HL-60 (cell line): ENCODE results near the gene GH1.

Source experiments
- CTCF ChIP-seq: IDR thresholded peaks from one replicate; pipeline ENCODE4 v1.5.1; 2011; ENCODE audit warnings: low read length, control low read depth, inconsistent platforms; ENCODE audit not compliant: insufficient read depth
- GABPA ChIP-seq: IDR thresholded peaks from 2 replicates; pipeline ENCODE4 v1.6.1; 2012; ENCODE audit warnings: low read depth
- POLR2AphosphoS5 ChIP-seq: IDR thresholded peaks from 2 replicates; pipeline ENCODE4 v1.6.1; 2012; ENCODE audit warnings: low read depth
- SPI1 ChIP-seq: IDR thresholded peaks from 2 replicates; pipeline ENCODE4 v1.6.1; 2012; ENCODE audit warnings: low read depth, mild to moderate bottlenecking, borderline replicate concordance
- TF ChIP-seq, protein P1 (sequence below): IDR thresholded peaks from 2 replicates; pipeline ENCODE4 v1.6.1; 2012; ENCODE audit warnings: low read depth; ENCODE audit not compliant: insufficient replicate concordance

DNA sequence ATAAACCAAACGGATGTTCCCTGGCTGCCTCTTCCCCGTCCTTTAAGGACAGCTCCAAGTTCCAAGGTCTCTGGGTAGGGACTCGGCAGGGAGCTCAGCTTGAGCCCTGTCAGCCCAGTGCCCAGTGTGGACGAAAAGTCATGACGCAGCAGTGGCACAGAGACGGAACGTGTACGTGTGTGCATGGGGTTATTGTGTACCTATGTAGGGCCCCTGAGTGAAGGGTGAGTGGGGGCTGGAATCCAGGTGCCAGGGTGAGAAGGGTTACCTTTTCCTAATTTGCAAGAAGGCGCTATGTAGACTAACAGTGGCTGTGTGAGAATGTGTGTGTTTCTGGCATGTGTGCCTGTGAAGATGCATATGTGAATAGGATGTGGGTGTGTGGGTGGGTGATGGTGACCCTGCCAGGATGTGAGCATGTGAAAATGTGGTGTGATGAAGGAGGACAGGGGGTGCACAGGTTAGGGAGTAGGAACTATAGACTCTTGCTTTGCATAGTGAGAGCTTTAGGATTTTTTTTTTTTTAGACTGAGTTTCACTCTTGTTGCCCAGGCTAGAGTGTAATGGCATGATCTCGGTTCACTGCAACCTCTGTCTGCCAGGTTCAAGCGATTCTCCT is 48.1 kb upstream of the GH1 start:
- no peak for TF ChIP-seq CTCF
- TF ChIP-seq POLR2AphosphoS5, result no peak
- TF ChIP-seq GABPA, result no peak
- TF ChIP-seq, protein P1, sequence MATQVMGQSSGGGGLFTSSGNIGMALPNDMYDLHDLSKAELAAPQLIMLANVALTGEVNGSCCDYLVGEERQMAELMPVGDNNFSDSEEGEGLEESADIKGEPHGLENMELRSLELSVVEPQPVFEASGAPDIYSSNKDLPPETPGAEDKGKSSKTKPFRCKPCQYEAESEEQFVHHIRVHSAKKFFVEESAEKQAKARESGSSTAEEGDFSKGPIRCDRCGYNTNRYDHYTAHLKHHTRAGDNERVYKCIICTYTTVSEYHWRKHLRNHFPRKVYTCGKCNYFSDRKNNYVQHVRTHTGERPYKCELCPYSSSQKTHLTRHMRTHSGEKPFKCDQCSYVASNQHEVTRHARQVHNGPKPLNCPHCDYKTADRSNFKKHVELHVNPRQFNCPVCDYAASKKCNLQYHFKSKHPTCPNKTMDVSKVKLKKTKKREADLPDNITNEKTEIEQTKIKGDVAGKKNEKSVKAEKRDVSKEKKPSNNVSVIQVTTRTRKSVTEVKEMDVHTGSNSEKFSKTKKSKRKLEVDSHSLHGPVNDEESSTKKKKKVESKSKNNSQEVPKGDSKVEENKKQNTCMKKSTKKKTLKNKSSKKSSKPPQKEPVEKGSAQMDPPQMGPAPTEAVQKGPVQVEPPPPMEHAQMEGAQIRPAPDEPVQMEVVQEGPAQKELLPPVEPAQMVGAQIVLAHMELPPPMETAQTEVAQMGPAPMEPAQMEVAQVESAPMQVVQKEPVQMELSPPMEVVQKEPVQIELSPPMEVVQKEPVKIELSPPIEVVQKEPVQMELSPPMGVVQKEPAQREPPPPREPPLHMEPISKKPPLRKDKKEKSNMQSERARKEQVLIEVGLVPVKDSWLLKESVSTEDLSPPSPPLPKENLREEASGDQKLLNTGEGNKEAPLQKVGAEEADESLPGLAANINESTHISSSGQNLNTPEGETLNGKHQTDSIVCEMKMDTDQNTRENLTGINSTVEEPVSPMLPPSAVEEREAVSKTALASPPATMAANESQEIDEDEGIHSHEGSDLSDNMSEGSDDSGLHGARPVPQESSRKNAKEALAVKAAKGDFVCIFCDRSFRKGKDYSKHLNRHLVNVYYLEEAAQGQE, result no peak
- no peak for TF ChIP-seq SPI1
